Measurements from ENCODE around the gene PRRX2.

DNA sequence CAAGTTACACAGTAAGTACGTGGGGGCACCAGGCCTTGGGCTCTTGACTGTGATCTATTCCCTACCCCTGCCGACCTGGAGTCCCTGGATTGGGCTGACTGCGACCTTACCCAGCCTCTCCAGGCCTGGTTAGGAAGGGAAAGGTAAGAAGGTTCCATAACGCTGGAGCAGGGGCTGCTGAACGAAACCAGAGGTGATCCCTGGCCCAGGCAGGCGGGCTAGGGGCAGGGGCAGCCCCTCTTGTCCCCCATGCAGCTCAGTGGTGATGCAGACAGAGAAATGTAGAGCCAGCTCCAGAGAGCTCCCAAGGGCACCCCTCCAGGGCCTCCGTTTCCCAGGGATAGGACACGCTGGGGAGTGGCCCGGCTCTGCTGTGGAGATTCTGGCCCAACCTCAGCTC is 14.1 kb downstream of the PRRX2 start:
- no peak for TF ChIP-seq POLR2A (IDR thresholded peaks at IDR 0.05)
- TF ChIP-seq, protein P1, sequence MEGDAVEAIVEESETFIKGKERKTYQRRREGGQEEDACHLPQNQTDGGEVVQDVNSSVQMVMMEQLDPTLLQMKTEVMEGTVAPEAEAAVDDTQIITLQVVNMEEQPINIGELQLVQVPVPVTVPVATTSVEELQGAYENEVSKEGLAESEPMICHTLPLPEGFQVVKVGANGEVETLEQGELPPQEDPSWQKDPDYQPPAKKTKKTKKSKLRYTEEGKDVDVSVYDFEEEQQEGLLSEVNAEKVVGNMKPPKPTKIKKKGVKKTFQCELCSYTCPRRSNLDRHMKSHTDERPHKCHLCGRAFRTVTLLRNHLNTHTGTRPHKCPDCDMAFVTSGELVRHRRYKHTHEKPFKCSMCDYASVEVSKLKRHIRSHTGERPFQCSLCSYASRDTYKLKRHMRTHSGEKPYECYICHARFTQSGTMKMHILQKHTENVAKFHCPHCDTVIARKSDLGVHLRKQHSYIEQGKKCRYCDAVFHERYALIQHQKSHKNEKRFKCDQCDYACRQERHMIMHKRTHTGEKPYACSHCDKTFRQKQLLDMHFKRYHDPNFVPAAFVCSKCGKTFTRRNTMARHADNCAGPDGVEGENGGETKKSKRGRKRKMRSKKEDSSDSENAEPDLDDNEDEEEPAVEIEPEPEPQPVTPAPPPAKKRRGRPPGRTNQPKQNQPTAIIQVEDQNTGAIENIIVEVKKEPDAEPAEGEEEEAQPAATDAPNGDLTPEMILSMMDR (IDR thresholded peaks at IDR 0.05), result no peak
